Memory B cell (primary cell): ENCODE results near the gene KRTAP5-9.
"Not testable (repeated sequence)": the region's sequence is repeated elsewhere in the genome, so short reads cannot be mapped to it uniquely, and the experiment has no call there.

Source experiments
- ATAC-seq: fragments of 150-1000 bp; cut with Tn5 transposase; 2 replicates; pipeline ENCODE4 v1.10.0; 2021; ENCODE audit warnings: low read depth, mild to moderate bottlenecking, moderate library complexity
- DNase-seq, 2 donors: peaks; one replicate each; pipeline ENCODE4 v3.0.0; 2022; ENCODE audit warnings: low spot score in 2 of 2
- H3K27ac Mint-ChIP-seq: one replicate; pipeline ENCODE4 v1.8.0; 2022; ENCODE audit warnings: mild to moderate bottlenecking, moderate library complexity, mixed read lengths
- H3K27me3 Mint-ChIP-seq: one replicate; pipeline ENCODE4 v1.8.0; 2022; ENCODE audit warnings: mixed read lengths
- H3K36me3 Mint-ChIP-seq: one replicate; pipeline ENCODE4 v1.8.0; 2022; ENCODE audit warnings: mild to moderate bottlenecking, mixed read lengths
- H3K4me1 Mint-ChIP-seq: one replicate; pipeline ENCODE4 v1.8.0; 2022; ENCODE audit warnings: mixed read lengths
- H3K4me3 Mint-ChIP-seq: one replicate; pipeline ENCODE4 v1.8.0; 2022; ENCODE audit warnings: mild to moderate bottlenecking, moderate library complexity, mixed read lengths
- H3K9me3 Mint-ChIP-seq: one replicate; pipeline ENCODE4 v1.8.0; 2022; ENCODE audit warnings: mixed read lengths

The KRTAP5-9 gene

DNA sequence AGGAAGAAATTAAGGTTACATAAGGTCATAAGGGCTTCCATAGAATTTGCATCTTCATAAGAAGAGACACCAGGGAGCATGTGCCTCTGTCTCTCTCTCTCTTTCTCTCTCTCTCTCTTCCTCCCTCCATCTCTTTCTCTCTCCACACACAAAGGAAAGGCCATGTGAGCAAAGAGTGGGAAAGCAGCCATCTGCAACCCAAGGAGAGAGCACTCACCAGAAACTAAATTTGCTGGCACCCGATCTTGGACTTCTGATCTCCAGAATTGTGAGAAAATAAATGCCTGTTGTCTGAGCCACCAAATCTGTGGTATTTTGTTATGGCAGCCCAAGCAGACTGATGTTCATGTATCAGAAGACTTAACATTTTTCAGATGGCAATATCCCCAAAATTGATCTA is 10.8 kb downstream of the KRTAP5-9 start:
- Mint-ChIP-seq H3K27ac (no peak overlapping the region), H3K27me3 (peaks cover 19% of the 10 kb centered on the region), H3K36me3 (no peaks in the 10 kb centered on the region), H3K4me1 (no peaks in the 10 kb centered on the region), H3K9me3 (peaks cover 2% of the 10 kb centered on the region), H3K4me3 (no peak overlapping the region)
- DNase-seq (no peak), ATAC-seq (no peak)

GRCh38 chr11:71562120-71562519 is 13.9 kb downstream of the KRTAP5-9 start:
- DNase-seq: no peak
- Mint-ChIP-seq H3K36me3 (no peaks in the 10 kb centered on the region), H3K9me3 (peaks cover 2% of the 10 kb centered on the region), H3K4me3 (no peak overlapping the region), H3K27me3 (peaks cover 27% of the 10 kb centered on the region), H3K4me1 (no peaks in the 10 kb centered on the region), H3K27ac (no peak overlapping the region)
- no peak for ATAC-seq

DNA sequence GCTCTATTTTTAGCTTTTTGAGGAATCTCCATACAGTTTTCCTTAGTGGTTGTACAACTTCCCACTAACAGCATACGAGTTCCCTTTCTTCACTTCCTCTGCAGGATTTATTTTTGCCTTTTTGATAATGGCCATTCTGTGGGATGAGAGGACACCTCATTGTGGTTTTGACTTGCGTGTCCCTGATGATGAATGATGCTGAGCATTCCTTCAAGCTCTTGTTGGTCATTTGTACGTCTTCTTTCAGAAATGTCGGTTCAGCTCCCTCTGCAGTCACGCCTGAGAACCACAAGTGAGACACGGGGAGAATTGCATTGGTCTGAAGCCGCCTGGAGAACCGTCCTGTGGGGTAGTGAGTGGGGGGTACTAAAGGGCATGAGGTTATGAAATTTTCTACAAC is 15.2 kb downstream of the KRTAP5-9 start:
- no peak overlapping the region for H3K4me3 Mint-ChIP-seq
- H3K27me3 Mint-ChIP-seq: peaks cover 25% of the 10 kb centered on the region
- ATAC-seq: no peak
- H3K36me3 Mint-ChIP-seq: no peaks in the 10 kb centered on the region
- H3K27ac Mint-ChIP-seq: no peak overlapping the region
- no peaks in the 10 kb centered on the region for H3K4me1 Mint-ChIP-seq
- no peak for DNase-seq
- H3K9me3 Mint-ChIP-seq: peaks cover 2% of the 10 kb centered on the region

- no peaks in the 10 kb centered on the region for H3K36me3 Mint-ChIP-seq
- H3K9me3 Mint-ChIP-seq: peaks cover 2% of the 10 kb centered on the region
- no peak for ATAC-seq
- H3K4me1 Mint-ChIP-seq: no peaks in the 10 kb centered on the region
- H3K27ac Mint-ChIP-seq: no peak overlapping the region
- no peak for DNase-seq
- H3K27me3 Mint-ChIP-seq: peaks cover 25% of the 10 kb centered on the region
- H3K4me3 Mint-ChIP-seq: no peak overlapping the region
Measured at GRCh38 chr11:71564430-71564829, 16.2 kb downstream of the KRTAP5-9 start.

DNA sequence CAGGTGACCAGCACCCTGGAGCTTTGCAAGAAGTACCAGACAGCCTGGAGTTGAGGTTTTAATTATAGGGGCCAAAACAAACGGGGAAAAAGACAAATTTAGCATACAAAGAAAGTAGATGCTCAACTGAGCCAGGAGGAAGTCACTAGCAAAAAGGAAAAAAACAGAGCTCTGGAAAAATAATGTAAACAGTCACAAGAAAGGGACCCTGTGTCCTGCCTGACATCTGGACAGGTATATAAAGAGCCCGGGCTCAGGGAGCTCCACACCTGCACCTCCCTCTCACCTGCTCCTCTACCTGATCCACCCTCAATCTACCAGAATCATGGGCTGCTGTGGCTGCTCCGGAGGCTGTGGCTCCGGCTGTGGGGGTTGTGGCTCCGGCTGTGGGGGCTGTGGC is 17.0 kb downstream of the KRTAP5-9 start, which contains the start of gene KRTAP5-10:
TSS of gene KRTAP5-10 (plus strand) at position 301 of the 400 bp plus-strand sequence. CDS start at position 326, 25 bp downstream.
- Mint-ChIP-seq H3K27ac (no peak within 1 kb of the TSS), H3K36me3 (no peaks in the 10 kb centered on the region), H3K4me3 (no peak within 1 kb of the TSS), H3K9me3 (peaks cover 2% of the 10 kb centered on the region), H3K4me1 (no peaks in the 10 kb centered on the region), H3K27me3 (peaks cover 25% of the 10 kb centered on the region)
- ATAC-seq (no peak), DNase-seq (no peak)

- Mint-ChIP-seq H3K4me3 (no peak overlapping the region), H3K4me1 (no peaks in the 10 kb centered on the region)
- ATAC-seq: no peak
Measured at GRCh38 chr11:71566081-71566620, 17.9 kb downstream of the KRTAP5-9 start.

GRCh38 chr11:71566626-71567599 is 18.7 kb downstream of the KRTAP5-9 start:
- not testable (repeated sequence) for H3K4me3 Mint-ChIP-seq, H3K9me3 Mint-ChIP-seq, H3K36me3 Mint-ChIP-seq, H3K27ac Mint-ChIP-seq, DNase-seq, ATAC-seq, H3K4me1 Mint-ChIP-seq
- H3K27me3 Mint-ChIP-seq: peaks cover 28% of the 10 kb centered on the region

More at GRCh38 chr11:71566081-71566620, 17.9 kb downstream of the KRTAP5-9 start:
- H3K36me3 Mint-ChIP-seq: peaks cover 3% of the 10 kb centered on the region
- H3K27ac Mint-ChIP-seq: no peak overlapping the region
- DNase-seq: no peak
- no peaks in the 10 kb centered on the region for H3K9me3 Mint-ChIP-seq
- peaks cover 28% of the 10 kb centered on the region for H3K27me3 Mint-ChIP-seq

GRCh38 chr11:71567633-71568032 is 19.4 kb downstream of the KRTAP5-9 start:
- not testable (repeated sequence) for ATAC-seq, H3K4me3 Mint-ChIP-seq, H3K9me3 Mint-ChIP-seq, H3K4me1 Mint-ChIP-seq, H3K27ac Mint-ChIP-seq, DNase-seq, H3K36me3 Mint-ChIP-seq
- H3K27me3 Mint-ChIP-seq: peaks cover 28% of the 10 kb centered on the region

DNA sequence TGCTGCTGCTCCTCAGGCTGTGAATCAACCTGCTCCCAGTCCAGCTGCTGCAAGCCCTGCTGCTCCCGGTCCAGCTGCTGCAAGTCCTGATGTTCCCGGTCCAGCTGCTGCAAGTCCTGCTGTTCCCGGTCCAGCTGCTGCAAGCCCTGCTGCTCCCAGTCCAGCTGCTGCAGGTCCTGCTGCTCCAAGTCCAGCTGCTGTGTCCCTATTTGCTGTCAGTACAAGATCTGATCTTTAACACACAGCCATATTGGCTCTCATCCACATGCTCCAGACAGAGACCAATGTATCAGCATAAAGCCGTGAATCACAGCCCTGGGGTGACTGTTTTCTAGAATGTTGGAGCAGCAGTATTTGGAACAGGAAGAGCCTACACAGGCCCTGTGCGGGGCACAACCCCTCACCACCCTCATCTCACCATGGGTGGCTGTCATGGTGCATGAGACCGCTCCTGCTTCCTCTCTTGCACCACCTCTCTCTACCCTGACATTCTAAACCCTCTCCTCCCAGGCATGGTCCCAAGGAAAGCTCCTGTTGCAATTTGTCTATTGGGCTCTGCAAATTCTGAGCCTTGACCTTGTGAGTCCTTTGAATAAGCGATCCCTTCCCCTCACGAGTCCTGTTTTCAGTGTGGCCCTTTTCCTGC is 20.6 kb downstream of the KRTAP5-9 start:
- H3K36me3 Mint-ChIP-seq: peaks cover 3% of the 10 kb centered on the region
- peaks cover 21% of the 10 kb centered on the region for H3K27me3 Mint-ChIP-seq
- H3K27ac Mint-ChIP-seq: no peak overlapping the region
- no peaks in the 10 kb centered on the region for H3K4me1 Mint-ChIP-seq
- DNase-seq (no peak), ATAC-seq (no peak)
- H3K4me3 Mint-ChIP-seq: no peak overlapping the region
- H3K9me3 Mint-ChIP-seq: no peaks in the 10 kb centered on the region

- H3K27me3 Mint-ChIP-seq: peaks cover 13% of the 10 kb centered on the region
- H3K4me1 Mint-ChIP-seq, ATAC-seq, H3K9me3 Mint-ChIP-seq, H3K27ac Mint-ChIP-seq, H3K4me3 Mint-ChIP-seq, DNase-seq, H3K36me3 Mint-ChIP-seq: not testable (repeated sequence)
Measured at GRCh38 chr11:71571101-71571850, 23.1 kb downstream of the KRTAP5-9 start.

GRCh38 chr11:71572811-71573210 is 24.6 kb downstream of the KRTAP5-9 start:
- no peak overlapping the region for H3K27ac Mint-ChIP-seq
- no peak overlapping the region for H3K4me3 Mint-ChIP-seq
- DNase-seq: no peak
- no peak for ATAC-seq
- no peaks in the 10 kb centered on the region for H3K9me3 Mint-ChIP-seq
- H3K4me1 Mint-ChIP-seq: no peaks in the 10 kb centered on the region
- peaks cover 7% of the 10 kb centered on the region for H3K27me3 Mint-ChIP-seq
- H3K36me3 Mint-ChIP-seq: peaks cover 3% of the 10 kb centered on the region

- Mint-ChIP-seq H3K36me3 (peaks cover 3% of the 10 kb centered on the region), H3K4me1 (no peaks in the 10 kb centered on the region), H3K27me3 (peaks cover 7% of the 10 kb centered on the region), H3K9me3 (no peaks in the 10 kb centered on the region), H3K4me3 (no peak overlapping the region), H3K27ac (no peak overlapping the region)
- no peak for DNase-seq
- ATAC-seq: no peak
Measured at GRCh38 chr11:71574418-71574817, 26.2 kb downstream of the KRTAP5-9 start.

DNA sequence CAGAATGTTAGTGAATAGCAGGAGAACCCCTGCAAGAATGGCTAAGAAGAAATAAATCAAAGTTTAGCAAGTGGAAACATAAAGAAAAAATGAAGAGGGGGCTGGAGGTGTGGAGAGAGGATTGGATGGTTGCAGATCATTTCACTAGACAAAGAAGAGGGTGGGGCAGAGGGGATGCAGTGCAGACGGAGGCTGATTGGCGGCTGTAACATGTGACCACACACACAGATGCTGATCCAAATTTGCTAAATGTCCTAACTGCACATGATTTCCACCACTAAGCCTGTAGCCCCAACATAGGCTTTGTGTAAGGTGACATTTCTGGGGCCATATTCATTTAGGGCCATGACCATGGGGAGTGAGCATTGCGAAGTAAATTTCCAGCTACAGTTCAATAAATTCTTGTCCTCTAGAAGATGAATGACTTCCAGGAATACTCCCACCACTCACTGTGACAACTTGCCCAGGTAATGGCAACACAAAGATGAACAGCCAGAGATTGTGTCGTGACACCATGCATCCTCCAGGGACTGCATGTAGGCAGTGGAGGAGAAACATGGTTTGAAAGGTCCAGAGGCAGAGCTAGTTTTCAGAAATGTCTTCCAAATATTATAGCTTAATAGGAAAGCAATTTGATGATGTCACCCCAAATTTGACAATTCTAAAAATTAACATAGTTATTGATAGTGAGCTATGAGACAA is 27.7 kb downstream of the KRTAP5-9 start:
- Mint-ChIP-seq H3K27ac (no peak overlapping the region), H3K4me3 (no peak overlapping the region), H3K9me3 (no peaks in the 10 kb centered on the region), H3K4me1 (peaks cover 5% of the 10 kb centered on the region), H3K27me3 (peaks cover 4% of the 10 kb centered on the region), H3K36me3 (no peaks in the 10 kb centered on the region)
- DNase-seq: no peak
- no peak for ATAC-seq
